OCI-LY1 (cell line): ENCODE data around the gene DNAJC3.

ENCODE experiments used
- CTCF ChIP-seq: fragments of 200-600 bp; sonication (generic), shearing (Covaris generic); IDR thresholded peaks from 2 replicates; pipeline ENCODE4 v1.5.1; 2017; ENCODE audit warnings: mild to moderate bottlenecking, antibody characterized with exemption, low read length, moderate library complexity, mixed read lengths
- EZH2 ChIP-seq: fragments of 200-600 bp; sonication (generic), shearing (Covaris generic); IDR thresholded peaks from 2 replicates; pipeline ENCODE4 v1.8.0; 2017; ENCODE audit warnings: borderline replicate concordance, mixed run types, mild to moderate bottlenecking, antibody characterized with exemption, low read length, moderate library complexity, mixed read lengths

GRCh38 chr13:95809429-95809828, 132.5 kb downstream of the DNAJC3 start:
- no peak for TF ChIP-seq CTCF
- TF ChIP-seq EZH2 = no peak
